HG03457 (cell line): ENCODE results near the gene RIPK4.
"Not testable (repeated sequence)": the region's sequence is repeated elsewhere in the genome, so short reads cannot be mapped to it uniquely, and the experiment has no call there.

ENCODE experiments used
- ATAC-seq: cut with Tn5 transposase; IDR thresholded peaks from one replicate; pipeline ENCODE4 v1.9.1; 2021; ENCODE audit warnings: moderate number of reproducible peaks; ENCODE audit not compliant: unreplicated experiment

RIPK4 gene

GRCh38 chr21:41740604-41741252 is 26.1 kb downstream of the RIPK4 start:
- ATAC-seq, result no peak

GRCh38 chr21:41739936-41740335 is 26.9 kb downstream of the RIPK4 start:
- ATAC-seq, result no peak

DNA sequence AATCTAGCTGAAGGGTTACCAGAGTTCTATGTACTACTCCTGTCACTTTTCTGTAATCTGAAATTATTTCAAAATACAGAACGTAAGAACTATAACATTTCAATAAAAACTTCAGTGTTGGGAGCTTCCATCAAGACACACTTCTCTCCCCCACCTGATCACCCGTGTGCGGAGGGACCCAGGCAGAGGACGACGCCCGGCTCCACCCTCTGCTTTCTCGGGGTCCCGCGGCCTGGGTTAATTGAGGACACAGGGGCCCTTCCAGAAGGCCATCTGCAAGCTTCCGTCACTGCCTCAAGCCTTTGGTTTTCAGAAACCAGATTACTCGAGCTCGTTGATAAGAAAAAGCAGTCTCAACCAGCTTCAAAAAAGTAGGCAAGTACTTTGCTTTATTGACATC is 27.8 kb downstream of the RIPK4 start:
- ATAC-seq, result no peak

DNA sequence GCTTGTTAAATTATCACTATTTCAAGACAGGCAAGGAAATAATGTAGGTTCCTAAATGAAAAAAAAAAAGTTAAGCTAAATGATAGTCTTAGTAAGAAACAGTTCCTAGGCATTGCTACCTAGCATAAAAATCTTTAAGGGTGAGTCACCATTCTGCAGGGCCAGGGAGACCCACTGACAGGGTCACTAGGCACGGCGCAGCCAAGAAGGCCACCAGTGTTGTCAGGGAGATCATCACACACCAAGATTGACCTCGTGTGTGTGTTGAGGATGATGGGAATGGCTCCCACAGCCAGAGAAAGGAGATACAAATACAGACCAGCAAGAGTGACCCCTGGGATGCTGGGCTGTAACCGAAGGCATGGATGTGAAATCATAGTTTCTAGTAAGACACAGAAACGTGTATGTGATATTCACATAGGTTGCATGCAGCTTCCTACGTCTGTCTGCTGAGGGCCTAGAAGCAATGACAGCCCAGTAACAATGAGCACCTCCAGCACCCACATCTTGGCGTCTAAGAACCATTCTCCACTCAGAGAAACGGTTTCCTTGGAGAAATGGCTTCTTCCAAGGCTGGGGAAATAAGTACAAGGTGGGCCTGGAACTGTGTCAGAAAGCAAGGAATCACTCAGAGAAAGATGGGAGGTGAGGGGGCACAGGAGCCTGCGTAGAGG is 29.1 kb downstream of the RIPK4 start:
- no peak for ATAC-seq

DNA sequence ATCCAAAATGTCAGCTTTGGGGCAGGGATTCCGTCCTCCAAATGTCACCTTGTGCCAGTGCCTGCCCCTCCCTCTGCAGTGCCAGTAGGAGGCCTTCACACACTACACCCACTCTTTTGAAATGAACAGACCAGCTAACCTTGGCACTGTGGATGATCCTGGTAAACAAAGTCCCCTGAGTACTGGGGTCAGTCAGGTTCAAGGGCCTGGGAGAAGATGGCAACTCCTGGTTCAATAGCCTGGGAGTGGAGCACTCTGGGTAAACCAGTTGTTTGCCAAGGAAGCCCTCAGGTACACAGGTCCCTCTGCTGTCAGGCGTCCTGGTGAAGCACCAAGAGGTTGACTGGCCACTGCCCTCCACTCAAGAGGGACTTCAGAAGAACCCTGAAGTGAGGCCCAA is 30.4 kb downstream of the RIPK4 start:
- no peak for ATAC-seq

DNA sequence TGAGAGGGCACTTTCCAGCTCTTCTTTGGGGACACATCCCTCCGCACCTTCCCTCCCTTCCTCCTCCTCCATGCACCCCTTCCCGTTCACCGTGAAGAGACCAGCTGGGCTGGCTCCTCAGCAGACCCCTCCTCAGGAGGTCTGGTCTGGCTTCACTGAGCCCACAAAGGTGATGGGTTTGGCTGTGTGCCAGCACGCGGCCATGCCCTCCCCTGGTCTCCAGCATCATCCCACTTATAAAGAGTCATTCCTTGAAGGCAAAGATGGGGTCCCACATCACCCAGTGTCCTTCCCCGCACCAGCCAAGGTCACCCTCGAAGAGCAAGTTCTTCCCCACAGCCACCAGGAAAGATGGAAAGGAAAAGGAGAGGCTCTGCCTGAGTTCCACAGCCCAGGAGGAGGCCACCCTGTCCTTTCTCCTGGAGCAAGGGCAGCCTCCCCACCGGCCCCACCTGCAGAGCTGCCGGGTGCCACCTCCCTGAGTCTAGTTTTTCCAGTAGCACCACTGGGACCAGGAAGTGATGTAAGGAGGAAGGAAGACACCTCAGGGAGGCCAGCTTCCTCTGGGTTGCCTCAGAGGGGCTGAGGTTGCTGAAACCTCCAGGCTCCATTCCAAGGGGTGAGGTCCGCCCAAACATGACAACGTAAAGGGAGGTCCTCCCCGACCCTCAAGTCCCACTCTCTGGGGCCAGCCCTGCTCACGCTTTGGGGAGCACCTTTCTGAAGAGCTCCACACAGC is 32.7 kb downstream of the RIPK4 start:
- ATAC-seq, result no peak

- no peak for ATAC-seq
Measured at GRCh38 chr21:41731081-41731480, 35.8 kb downstream of the RIPK4 start.

DNA sequence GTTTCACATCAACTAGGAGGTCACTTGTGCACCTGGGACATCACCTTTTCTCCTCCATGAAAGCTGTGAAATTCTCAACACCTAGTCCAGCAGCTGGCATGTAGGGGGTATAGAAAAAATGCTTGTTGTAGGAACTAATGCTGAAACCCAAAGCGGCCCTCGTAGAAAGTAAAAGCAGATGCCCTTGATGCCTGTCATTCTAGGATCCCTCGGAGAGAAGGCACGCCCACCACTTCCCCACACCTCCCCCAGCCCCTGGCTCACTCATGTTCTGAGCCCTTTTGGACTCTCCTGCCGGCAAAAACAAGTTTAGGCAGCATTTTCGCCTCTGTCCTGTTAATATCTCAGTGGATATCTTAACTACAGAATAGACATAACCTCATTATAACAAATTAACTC is 36.5 kb downstream of the RIPK4 start:
- no peak for ATAC-seq

GRCh38 chr21:41729701-41730366 is 37.0 kb downstream of the RIPK4 start:
- ATAC-seq, result no peak

GRCh38 chr21:41727784-41728763 is 38.8 kb downstream of the RIPK4 start:
- no peak for ATAC-seq

DNA sequence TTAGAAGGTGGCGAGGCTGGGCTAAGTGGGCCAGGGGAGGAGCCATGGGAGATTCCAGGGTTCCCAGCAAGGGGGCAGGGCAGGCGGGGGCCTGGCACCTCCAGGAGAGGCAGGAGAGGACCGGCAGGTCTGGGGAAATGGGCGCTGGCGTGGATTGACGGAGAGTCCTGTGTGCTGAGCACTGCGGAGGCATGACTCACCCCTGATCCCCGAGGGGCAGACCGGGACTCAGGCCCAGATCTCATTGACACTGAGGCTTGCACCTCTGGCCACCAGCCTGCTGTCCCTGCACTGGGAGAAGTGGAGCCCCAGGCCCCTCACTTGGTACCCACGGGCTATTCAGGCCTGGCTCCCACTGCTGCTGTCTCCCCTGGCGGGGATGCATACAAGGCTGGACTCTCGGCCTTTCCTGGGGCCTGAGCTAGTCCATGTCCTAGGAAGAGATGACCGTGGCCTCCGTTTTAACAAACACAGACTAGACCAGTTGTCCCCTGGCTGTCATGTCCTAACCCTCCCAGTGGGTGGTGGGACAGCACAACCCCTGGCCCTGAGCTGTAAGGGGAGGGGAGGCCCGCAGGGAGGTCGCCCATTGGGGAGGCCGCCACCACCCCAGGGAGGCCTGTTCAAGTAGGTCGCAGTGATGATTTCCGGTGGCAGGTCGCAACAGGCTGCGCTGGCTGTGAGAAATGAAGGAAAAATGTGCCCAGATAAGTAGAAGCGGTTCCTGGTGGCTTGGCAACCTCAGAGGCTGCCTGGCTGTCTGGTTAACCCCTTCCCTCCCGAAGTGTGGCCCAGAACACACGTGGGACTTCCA is 39.7 kb downstream of the RIPK4 start:
- no peak for ATAC-seq

GRCh38 chr21:41726630-41726969 is 40.3 kb downstream of the RIPK4 start:
- no peak for ATAC-seq

DNA sequence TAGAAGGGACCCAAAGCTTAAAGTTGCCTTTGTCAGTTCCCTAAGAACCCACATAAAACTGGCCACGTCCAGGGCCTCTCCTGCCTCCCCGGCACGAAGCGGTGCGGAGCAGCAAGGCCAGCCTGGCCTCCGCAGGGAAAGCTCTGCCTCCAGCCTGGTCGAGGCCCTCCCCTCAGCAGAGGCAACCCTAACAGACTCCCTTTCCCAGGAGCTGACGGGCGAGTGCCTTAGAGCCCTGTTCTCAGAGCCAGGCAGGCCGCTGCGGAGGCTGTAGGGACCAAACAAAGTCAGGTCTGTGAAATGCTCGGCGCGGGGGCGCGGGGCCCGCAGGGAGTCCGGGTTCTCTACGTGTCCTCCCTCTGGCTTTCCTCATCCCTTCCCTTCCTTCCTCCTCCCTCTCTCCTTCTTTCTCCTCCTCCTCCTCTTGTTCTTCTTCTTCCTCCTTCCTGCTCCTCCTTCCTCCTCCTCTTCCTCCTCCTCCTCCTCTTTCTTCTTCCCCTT is 40.7 kb downstream of the RIPK4 start:
- no peak for ATAC-seq

DNA sequence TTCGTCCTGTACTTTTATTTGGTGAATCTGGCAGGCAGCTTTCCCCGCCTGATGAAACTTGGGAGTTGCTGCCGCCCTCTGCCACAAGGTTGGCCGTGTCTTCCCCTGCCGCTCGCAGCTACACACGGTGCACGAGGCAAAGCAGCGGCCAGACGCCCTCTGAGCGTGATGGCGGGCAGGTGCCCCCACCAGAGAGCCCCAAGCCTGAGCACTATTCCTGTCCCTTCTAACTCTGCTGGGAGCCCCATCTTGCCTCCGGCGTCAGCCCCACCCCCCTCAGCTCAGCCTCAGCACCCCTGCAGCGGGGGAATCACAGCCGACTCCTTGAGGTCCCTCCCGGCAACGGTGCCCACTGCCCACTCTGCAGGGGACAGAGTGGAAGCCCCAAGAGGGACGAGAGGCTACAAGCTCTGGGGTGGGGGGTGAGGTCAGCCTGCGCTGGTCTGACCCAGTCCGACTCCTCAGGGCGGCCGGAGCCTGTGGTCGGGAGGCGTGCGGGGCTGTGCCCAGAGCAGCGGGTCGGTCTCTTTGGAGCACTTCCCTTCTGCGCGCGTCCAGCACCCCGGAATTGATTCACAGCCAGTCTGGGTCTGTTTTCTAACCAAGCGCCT is 41.3 kb downstream of the RIPK4 start:
- no peak for ATAC-seq

DNA sequence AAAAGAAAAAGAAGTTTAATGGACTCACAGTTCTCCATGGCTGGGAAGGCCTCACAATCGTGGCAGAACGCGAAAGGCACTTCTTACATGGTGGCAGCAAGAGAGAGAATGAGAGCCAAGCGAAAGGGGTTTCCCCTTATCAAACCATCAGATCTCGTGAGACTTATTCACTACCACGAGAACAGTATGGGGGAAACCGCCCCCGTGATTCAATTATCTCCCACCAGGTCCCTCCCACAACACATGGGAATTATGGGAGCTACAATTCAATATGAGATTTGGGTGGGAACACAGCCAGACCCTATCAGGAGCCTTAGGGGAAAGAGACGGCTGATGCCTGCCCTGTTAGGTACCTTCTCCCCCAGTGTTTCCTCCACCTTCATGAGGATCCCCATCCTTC is 43.0 kb downstream of the RIPK4 start:
- ATAC-seq, result not testable (repeated sequence)

GRCh38 chr21:41722052-41723018 is 44.5 kb downstream of the RIPK4 start:
- no peak for ATAC-seq

GRCh38 chr21:41720250-41720649 is 46.6 kb downstream of the RIPK4 start:
- ATAC-seq, result no peak

- ATAC-seq, result no peak
Measured at GRCh38 chr21:41719691-41720090, 47.2 kb downstream of the RIPK4 start.
